Globus pallidus (tissue), 1 donor: ENCODE measurements around the gene KAZN.
"Not testable (repeated sequence)": the region's sequence is repeated elsewhere in the genome, so short reads cannot be mapped to it uniquely, and the experiment has no call there.

Source experiments
- DNase-seq: peaks from one replicate; pipeline ENCODE4 v3.0.0-alpha.2; 2015; ENCODE audit warnings: low spot score

Gene KAZN

DNA sequence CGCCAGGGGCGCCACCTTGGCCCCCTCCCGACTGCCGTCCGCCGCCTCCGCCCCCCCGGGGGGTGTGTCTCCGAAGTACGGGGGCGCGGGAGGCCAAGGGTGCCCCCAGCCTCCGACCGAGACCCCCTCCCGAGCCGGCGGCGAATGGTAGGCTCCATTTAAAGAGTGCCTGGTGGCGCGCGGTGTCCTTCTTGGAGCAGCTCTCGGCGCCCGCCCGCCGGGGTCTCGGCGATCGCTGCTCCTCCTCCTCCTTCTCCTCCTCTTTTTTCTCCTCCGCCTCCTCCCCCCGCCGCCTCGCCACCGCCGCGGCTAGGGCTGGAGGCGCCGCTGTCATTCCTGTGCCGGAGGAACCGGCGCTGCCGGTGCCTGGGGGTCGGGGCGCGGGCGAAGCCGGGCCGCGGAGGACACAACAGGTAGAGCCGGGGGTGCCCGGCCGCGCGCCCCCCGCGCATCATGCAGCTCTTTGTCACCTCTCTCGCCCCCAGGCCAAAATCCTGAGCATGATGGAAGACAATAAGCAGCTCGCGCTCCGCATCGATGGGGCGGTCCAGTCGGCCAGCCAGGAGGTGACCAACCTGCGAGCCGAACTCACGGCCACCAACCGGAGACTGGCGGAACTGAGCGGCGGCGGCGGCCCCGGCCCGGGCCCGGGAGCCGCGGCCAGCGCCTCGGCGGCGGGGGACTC is at the start of gene KAZN:
Gene KAZN (plus strand): TSS at position 188 of the 685 bp plus-strand sequence.
- DNase-seq, result peak; percentile 43

- DNase-seq, result no peak
Measured at GRCh38 chr1:14549897-14550620, 48.4 kb upstream of the KAZN start.

DNA sequence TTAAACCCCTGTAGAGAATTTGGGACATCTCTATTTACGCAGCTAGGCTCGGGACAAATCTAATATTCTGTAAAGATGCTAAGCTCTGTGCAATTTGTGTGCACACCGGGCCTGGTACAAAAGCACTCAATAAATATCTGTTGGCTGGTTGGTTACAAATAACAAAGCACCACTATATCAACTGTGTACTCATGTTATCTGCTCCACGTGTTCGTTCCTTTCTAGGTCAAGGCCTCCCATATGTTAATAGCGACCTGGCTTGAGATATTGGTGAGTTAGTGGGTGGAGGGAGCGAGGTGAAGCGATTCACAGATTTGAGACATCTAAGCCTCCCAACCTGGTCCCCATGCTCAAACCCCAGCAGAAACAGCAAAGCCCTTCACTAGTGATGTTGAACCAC is 47.1 kb upstream of the KAZN start:
- no peak for DNase-seq

DNA sequence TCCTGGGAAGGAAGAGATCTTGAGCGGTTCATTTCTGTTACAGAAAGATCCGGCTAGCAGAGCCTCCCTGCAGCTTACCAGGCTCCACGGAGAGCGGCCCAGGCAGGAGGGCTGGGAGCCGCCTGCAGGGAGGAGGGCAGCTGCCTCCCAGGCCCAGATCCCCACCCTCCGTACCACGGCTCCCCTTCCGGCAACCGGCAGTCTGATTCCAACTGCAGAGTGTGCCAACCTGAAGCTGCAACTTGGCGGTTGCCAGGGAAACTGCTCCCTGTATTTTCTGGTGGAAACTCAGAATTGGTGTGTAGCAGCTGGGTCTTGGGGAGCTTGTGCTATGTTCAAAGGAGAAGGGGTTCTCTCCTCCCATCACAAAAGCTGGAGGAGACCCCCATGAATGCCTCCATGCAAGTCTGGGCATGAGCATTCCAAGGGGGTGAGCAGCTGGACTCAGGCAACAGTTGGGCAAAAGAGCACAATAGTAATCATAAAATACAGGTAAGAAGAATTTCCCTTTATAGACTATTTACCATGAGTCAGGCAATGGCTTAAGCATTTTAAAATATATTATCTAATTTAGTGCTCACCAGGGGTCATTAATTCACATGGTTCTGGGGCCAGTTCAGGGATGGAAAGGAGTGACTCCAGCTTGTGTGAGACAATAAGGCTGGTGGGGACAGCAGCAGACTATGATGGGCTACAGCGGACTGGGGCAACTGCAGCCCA is 46.1 kb upstream of the KAZN start:
- no peak for DNase-seq

GRCh38 chr1:14553711-14554110 is 44.8 kb upstream of the KAZN start:
- DNase-seq, result no peak

GRCh38 chr1:14555091-14555490 is 43.4 kb upstream of the KAZN start:
- no peak for DNase-seq

GRCh38 chr1:14561014-14561693 is 37.3 kb upstream of the KAZN start:
- DNase-seq, result no peak

DNA sequence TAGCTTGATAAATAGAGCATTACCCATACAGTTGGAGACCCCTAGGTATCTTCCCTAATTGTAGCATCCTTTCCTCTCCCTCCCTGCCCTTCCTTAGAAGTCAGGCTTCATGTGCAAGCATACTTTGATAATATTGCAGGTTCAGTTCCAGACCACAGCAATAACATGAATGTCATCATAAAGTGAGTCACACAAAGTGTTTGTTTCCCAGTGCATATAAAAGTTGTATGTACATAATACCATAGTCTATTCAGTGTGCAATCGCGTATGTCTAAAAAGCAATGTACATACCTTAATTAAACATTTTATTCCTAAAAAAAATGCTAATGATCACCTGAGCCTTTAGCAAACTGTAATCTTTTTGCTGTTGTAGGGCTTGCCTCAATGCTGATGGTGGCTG is 33.4 kb upstream of the KAZN start:
- no peak for DNase-seq

GRCh38 chr1:14567056-14567455 is 31.4 kb upstream of the KAZN start:
- DNase-seq, result no peak

- no peak for DNase-seq
Measured at GRCh38 chr1:14567903-14568302, 30.6 kb upstream of the KAZN start.

DNA sequence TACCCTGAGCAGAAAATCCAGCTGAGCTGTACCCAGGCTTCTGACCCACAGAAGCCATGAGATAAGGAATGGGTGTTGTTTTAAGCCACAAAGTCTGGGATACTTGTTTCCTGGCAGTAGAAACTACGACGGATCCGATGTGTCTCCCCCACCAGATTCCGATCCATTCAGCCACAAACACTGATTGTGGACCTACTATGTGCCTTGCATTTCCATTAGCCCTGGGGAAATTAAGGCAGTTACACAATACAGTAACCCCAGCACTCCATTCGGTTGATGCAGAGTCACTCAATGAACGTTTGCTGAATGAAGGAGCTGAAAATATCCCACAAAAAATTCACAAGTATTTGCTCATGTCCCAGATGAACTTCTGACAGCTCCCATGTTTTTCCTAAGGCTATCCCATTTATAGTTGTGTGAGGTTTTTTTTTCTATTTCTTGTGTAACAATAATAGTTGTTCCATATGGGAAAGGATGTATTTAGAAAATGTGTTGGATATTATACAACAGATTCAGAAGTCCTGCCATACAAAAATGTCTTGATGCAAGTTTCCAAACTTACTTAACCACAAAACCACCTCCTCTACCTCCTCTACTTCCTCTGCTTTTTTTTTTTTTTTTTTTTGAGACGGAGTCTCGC is 29.6 kb upstream of the KAZN start:
- no peak for DNase-seq

GRCh38 chr1:14570514-14570913 is 28.0 kb upstream of the KAZN start:
- no peak for DNase-seq

DNA sequence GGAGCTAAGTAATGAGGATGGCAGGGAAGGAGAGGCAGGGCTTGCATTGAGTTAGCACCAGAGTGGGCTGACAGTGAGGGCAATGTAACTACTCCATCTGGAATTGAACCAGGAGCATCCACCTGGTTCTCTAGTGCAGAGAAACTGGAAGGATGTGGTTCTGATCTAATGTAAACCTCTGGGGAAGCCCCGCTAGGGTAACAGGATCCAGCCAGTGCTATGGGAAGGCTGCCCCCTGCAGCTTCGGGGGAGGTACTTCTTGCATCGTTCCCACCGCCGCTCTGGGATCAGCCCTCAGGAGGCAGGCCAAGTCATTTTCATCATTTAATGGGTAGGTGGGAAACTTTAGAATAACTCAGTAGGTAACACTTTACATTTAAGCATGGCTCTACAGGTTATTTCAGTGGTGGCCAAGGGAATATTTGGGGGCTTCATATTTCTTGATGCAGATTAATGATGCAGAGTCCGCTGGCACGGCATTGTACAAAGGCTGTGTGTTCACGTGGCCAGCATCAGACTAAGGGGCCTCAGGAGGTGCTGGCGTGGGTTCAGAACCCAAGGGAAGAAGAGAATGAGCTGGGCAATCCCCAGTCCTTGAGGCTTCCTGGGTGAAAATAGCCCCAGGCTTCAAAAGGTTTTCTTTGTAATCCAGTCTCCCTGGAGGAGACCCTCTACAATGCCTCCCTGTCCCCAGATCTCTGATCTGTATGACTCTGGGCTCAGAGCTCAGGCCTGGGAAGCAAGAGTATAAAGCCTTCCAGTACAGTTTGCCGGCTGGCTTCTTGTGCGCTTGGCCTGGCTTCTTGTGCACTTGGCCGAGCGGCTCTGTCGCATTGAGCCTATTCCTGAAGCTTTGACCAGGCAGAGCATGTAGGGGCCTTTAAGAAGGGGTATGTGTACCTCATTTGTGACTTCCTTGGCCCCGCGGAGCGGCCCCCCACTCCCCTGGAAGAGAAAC is 26.4 kb upstream of the KAZN start:
- peak; percentile 27 for DNase-seq

DNA sequence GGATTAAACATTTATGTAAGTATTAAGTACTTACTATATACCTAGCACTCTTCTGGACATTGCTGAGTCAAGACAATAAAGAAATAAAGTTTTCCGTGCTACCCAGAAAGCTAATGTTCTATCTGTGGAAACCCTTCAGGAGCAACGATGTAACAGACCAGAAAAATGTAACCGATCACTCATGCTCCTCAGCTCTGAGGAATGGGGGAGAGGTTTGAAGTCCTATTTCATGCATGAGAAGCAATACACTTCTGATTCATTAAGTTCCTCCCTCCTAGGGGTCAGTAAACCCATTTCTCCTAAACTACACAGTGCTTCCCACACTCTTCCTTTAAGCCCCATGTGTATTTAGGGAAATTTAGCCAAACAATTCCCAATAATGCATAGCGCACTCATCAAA is 25.6 kb upstream of the KAZN start:
- no peak for DNase-seq

- no peak for DNase-seq
Measured at GRCh38 chr1:14576155-14576554, 22.3 kb upstream of the KAZN start.

GRCh38 chr1:14577261-14577660 is 21.2 kb upstream of the KAZN start:
- no peak for DNase-seq

DNA sequence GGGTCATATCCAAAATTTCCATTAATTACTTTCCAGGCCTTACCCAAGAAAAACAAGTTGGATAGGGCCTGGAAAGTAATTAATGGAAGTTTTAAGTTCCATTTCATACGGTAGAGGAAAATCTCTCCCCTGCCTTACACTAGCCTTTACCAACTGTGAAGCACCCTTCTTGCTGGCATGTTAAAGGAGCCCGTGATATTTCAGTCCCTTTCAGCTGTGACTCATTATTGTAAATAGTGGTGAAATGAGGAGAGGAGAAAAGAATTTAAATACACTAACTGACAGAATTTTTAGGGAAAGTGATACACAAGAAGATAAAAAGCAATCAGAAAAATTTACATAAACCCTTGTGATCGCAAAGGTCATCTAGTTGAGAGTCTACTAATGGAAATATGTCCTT is 20.3 kb upstream of the KAZN start:
- DNase-seq, result no peak

DNA sequence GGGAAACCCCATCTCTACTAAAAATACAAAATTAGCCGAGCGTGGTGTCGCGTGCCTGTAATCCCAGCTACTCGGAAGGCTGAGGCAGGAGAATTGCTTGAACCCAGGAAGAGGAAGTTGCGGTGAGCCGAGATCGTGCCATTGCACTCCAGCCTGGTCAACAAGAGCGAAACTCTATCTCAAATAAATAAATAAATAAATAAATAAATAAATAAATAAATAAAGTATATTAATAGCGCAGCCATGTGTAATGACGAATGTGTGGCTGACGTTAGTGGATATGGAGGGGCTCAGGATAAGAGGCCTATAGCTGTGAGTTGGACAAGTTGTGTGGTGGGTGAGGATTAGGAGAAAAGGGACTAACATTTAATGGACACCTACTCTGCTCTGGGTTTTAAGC is 18.2 kb upstream of the KAZN start:
- DNase-seq, result not testable (repeated sequence)

- DNase-seq, result no peak
Measured at GRCh38 chr1:14580986-14581385, 17.5 kb upstream of the KAZN start.

- no peak for DNase-seq
Measured at GRCh38 chr1:14583788-14584187, 14.7 kb upstream of the KAZN start.

DNA sequence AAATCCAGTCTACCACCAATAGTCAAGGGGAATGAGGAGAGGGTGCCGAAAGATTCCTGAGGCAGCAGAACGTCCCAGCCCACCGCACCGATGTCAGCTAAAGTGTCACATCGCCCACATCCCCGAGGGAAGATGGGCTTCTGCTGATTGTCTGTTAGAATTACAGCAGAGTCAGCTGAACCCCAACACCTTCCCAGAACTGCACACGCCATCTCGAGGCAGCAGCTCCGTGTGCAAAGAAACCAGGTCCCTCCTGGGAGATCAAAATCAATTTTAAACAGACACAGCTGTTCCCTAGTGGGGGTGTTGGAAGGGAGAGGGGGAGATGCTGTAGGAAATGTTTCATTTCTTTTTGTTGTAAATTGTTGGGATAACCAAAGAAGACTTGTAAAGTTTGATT is 12.8 kb upstream of the KAZN start:
- no peak for DNase-seq
